Fibroblast of pulmonary artery (primary cell): ENCODE results near the gene IL22RA2.
"Not testable (repeated sequence)": the region's sequence is repeated elsewhere in the genome, so short reads cannot be mapped to it uniquely, and the experiment has no call there.

Experiments
- DNase-seq: peaks from one replicate; pipeline ENCODE4 v3.0.0-alpha.2; 2010; ENCODE audit warnings: low read depth
- H3K4me3 ChIP-seq: replicated peaks from 2 replicates; pipeline ENCODE4 v1.5.1; 2011; ENCODE audit warnings: low read depth, mild to moderate bottlenecking, control low read depth, low read length, moderate library complexity
- CTCF ChIP-seq: IDR thresholded peaks from 2 replicates; pipeline ENCODE4 v1.5.1; 2011; ENCODE audit warnings: mild to moderate bottlenecking, control low read depth, low read length, inconsistent platforms; ENCODE audit errors: missing control alignments

Gene IL22RA2

GRCh38 chr6:137216875-137217553 lies 43.6 kb upstream of the IL22RA2 start:
- no peak for TF ChIP-seq CTCF
- H3K4me3 ChIP-seq, result peak overlapping the region; percentile 82

GRCh38 chr6:137216106-137216505 lies 42.7 kb upstream of the IL22RA2 start:
- DNase-seq, result no peak
- peak overlapping the region; percentile 82 for H3K4me3 ChIP-seq
- TF ChIP-seq CTCF, result no peak

More at GRCh38 chr6:137216875-137217553, 43.6 kb upstream of the IL22RA2 start:
- DNase-seq, result no peak

- DNase-seq, H3K4me3 ChIP-seq: not testable (repeated sequence)
Measured at GRCh38 chr6:137215630-137216029, 42.2 kb upstream of the IL22RA2 start.

- H3K4me3 ChIP-seq, result no peak overlapping the region
- no peak for DNase-seq
- no peak for TF ChIP-seq CTCF
Measured at GRCh38 chr6:137214931-137215330, 41.5 kb upstream of the IL22RA2 start.

GRCh38 chr6:137213813-137214212 lies 40.4 kb upstream of the IL22RA2 start:
- no peak overlapping the region for H3K4me3 ChIP-seq
- TF ChIP-seq CTCF, result no peak
- no peak for DNase-seq

- H3K4me3 ChIP-seq, result no peak overlapping the region
- no peak for TF ChIP-seq CTCF
Measured at GRCh38 chr6:137213331-137213740, 39.9 kb upstream of the IL22RA2 start.

GRCh38 chr6:137211910-137212309 lies 38.5 kb upstream of the IL22RA2 start:
- DNase-seq, result no peak
- no peak overlapping the region for H3K4me3 ChIP-seq
- TF ChIP-seq CTCF, result no peak

More at GRCh38 chr6:137213331-137213740, 39.9 kb upstream of the IL22RA2 start:
- DNase-seq, result no peak
